ENCODE data around the gene FPR1.

FPR1 gene

DNA sequence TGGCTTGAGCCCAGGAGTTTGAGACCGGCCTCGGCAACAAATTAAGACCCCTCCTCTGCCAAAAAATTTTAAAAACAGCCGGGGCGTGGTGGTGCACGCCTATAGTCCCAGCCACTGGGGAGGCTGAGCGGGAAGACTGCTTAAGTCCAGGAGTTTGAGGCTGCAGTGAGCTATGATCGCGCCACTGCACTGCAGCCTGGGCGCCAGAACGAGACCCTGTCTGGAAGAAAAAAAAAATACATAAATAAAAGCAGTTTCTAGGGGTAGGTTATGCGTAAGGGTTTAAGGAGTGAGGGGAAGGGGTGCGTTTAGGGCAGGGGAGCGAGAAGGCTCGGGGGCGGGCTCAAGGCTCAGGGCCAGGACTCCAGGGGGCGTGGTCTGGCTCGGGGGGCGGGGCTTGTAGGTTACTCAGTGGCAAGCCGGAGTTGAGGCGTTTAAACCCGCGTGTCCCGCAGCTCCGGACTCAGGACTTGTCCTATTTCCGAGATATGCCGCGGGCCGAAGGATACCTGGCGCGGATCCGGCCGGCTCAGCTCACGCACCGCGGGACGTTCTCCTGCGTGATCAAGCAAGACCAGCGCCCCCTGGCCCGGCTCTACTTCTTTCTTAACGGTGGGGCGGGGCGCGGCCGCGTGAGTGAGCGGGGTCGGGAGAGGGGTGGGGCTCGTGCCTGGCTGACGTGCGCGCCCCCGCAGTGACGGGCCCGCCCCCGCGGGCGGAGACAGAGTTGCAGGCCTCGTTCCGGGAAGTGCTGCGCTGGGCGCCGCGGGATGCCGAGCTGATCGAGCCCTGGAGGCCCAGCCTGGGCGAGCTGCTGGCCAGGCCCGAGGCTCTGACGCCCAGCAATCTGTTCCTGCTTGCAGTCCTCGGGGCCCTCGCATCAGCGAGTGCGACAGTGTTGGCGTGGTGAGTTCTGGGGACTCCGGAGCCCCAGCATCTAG lies 47.8 kb downstream of the FPR1 start:
- DNase-seq, result peak; percentile 93 to 95 (median 94)

DNA sequence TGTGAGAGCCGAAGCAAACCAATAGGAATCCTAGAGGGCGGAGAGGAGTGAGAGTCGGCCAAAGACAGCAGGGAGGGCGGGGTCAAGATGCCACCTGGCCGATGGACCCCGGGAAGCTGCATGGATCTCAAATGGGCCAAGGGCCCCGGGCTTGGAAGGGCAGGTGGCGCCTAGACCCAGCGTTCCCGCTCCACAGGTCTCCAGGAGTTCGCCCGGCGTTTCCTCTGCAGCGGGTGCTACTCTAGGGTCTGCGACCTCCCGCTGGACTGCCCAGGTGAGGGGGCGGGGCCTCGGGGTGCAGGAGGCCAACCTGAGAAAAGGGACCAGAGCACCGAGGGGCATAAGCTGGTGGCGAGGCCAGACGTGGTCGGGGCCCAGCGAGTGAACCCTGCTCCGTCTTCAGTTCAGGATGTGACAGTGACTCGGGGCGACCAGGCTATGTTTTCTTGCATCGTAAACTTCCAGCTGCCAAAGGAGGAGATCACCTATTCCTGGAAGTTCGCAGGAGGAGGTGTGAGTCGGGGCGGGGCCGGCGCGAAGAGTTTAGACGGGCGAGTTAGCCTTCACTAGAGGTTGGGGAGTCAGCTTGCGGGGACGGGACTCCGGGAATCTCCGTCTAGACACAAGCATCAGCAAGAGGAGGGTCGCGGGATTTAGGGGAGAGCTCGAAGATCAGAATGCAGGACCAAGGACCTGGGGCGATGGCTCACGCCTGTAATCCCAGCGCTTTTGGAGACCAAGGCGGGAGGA lies 48.7 kb downstream of the FPR1 start:
- no peak for DNase-seq

DNA sequence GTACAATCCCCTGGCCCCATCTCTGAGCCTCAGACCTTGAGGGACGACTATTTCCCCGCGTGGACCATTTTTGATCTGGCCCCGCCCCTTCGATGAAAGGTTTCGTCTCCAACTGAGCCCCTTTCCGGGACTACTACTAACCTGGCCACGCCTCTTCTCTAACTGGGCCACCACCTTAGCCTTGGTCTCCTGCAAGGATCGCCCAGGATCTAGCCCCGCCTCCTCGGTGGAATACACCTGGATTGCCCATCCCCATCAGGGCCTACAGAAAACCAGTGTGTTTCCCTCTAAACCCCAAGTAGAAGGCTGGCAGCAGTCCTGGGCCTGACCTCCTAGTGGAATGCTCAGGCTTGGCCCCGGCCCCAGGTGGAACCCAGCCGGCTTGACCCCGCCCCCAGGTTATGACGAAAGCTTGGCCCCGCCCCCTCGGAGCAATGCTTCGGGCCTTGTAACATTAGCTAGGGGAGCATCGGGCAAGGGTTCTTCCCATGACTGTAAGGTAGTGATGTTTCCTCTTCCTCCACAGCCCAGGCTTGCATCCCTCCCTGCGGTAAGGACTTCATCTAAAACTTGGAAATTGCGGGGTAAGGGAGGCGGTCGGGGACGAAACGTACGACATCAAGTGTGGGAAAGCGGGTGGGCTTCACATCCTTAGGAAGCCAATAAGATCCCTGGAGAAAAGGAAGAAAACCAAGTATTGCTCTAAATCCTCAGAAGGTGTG lies 49.4 kb downstream of the FPR1 start:
- DNase-seq, result peak in 4 of 5 donors; percentile 27 to 47 (median 37)

DNA sequence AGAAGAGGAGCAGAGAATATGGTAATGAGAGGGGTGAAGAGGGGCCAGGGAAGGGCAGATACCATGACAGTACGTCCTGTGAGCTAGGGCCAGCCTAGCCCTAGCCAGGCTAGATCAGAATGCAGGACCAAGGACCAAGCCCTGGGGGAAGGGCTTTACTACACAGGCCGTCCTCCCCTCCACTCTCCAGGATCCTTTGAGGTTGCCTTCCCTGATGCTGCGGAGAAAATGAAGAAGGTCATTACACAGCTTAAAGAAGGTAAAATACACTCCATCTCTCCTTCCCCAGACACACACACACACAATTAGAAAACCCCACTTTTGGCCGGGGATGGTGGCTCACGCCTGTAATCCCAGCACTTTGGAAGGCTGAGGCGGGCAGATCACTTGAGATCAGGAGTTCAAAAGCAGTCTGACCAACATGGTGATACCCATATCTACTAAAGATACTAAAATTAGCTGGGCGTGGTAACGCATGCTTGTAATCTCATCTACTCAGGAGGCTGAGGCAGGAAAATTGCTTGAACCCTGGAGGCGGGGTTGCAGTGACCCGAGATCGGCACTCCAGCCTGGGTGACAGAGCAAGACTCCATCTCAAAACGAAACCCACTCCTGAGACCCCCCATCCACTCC lies 50.1 kb downstream of the FPR1 start:
- DNase-seq, result no peak

DNA sequence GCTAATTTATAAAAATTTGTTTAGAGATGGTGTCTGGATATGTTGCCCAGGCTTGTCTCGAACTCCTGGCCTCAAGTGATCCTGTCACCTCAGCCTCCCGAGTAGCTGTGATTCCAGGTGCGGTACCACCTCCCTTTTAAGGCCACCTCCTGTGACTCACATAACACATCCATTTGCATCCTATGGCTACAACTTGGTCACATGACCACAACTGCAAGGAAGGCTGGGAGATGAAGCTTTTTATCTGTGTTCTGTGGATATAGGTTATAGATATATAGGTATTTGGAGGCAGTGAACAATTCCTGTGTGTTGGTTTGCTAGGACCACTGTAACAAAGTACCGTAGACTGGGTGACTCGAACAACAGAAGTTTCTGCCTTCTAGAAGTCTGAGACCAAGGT lies 52.5 kb downstream of the FPR1 start:
- no peak for DNase-seq

DNA sequence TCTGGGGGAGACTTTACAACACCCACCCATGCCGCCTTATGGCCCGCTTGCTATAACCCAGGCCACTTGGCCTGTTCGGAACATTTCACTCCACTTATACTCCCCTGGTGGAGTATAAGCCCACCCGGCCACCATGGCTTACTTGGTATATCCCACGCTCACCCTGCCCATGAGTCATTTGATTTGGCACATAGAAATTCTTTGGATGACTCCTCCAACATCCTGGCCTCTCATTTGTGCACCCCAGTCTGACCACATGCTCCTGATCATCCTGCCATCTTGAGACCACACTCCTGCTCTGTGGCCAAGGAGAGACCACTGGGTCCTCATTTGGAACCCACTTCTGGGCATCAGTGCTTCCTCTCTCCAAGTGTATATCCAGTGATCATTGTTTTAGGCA lies 53.4 kb downstream of the FPR1 start:
- no peak for DNase-seq

DNA sequence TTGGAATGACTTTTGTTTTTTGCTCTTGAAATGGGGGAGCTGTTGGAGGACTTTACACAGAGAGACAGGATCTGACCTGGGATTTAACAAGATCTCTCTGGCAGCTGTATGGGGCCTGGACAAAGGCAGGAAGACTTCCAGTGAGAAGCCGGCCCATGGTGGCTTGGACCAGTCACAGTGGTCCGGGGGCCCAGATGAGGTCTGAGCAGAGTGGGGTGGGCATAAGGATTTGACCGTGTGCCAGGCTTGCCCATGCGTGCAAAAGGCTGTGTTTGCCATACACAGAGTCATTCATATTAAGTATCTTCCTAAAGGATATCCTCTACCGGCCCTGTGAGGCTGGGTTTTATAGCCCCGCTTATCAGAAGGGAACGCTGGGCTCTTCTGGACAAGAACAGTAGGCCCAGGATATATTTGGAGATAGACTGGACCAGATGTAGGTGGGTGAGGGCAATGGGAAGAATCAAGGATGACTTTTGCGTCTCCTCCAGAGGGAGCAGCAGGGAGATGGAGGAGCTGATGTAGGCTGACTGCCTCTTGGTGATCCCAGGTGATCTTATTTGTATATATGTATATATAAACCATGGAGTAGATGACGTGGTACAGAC lies 54.4 kb downstream of the FPR1 start:
- DNase-seq, result no peak

DNA sequence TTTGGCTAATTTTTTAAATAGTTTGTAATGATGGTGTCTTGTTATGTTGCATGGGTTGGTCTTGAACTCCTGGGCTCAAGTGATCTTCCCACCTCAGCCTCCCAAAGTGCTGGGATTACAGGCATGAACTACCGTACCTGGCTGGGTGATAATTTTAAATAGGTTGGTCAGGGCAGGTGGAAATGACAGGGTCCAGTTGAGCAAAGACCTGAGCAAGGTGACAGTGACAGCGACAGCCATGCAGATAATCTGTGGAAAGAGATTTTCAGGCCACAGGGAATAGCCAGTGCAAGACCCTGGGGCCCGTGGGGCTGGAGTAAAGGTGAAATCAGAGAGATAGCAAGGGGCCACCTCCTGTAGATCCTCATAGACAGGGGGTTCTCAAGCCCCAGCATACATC lies 55.1 kb downstream of the FPR1 start:
- no peak for DNase-seq

Data from T-helper 1 cell (primary cell).